Endothelial cell (in vitro differentiated cells): ENCODE data around the gene MEI1. TPM values are rescaled to one million over a fixed set of nuclear protein-coding genes. Genes with fewer than 3 reads are reported as not detected.

Source experiments
- DNase-seq: peaks from one replicate; pipeline ENCODE4 v3.0.0; 2021; ENCODE audit warnings: low spot score
- H3K27ac Mint-ChIP-seq: one replicate; pipeline ENCODE4 v1.8.0; 2021; ENCODE audit warnings: mixed read lengths, inconsistent platforms; ENCODE audit not compliant: unreplicated experiment
- H3K27me3 Mint-ChIP-seq: one replicate; pipeline ENCODE4 v1.8.0; 2021; ENCODE audit warnings: mild to moderate bottlenecking, moderate library complexity, mixed read lengths, inconsistent platforms; ENCODE audit not compliant: unreplicated experiment
- H3K36me3 Mint-ChIP-seq: one replicate; pipeline ENCODE4 v1.8.0; 2021; ENCODE audit warnings: mild to moderate bottlenecking, low read depth, mixed read lengths, inconsistent platforms; ENCODE audit not compliant: unreplicated experiment
- H3K4me1 Mint-ChIP-seq: one replicate; pipeline ENCODE4 v1.8.0; 2021; ENCODE audit warnings: mild to moderate bottlenecking, mixed read lengths, inconsistent platforms; ENCODE audit not compliant: unreplicated experiment
- H3K4me3 Mint-ChIP-seq: one replicate; pipeline ENCODE4 v1.8.0; 2021; ENCODE audit warnings: mild to moderate bottlenecking, mixed read lengths, inconsistent platforms; ENCODE audit not compliant: unreplicated experiment
- H3K9me3 Mint-ChIP-seq: one replicate; pipeline ENCODE4 v1.8.0; 2021; ENCODE audit warnings: mixed read lengths, inconsistent platforms; ENCODE audit not compliant: unreplicated experiment
- total RNA-seq: library from RNA; stranded (reverse); fragmentation: NEBNext Ultra II Directional; extraction: Animal tissue kit (Norgen Biotek cat#: 25700); gene quantifications from one replicate; pipeline ENCODE4 v1.2.1, GENCODE V29; 2021; ENCODE audit not compliant: unreplicated experiment
- TF ChIP-seq, protein P1 (sequence below): fragments of 200-600 bp; sonication (generic); IDR thresholded peaks from one replicate; pipeline ENCODE4 v1.5.0; 2021; ENCODE audit warnings: antibody characterized with exemption; ENCODE audit not compliant: unreplicated experiment

Gene MEI1
- total RNA-seq, 1 donor from 2014 or later = 0.38 TPM

DNA sequence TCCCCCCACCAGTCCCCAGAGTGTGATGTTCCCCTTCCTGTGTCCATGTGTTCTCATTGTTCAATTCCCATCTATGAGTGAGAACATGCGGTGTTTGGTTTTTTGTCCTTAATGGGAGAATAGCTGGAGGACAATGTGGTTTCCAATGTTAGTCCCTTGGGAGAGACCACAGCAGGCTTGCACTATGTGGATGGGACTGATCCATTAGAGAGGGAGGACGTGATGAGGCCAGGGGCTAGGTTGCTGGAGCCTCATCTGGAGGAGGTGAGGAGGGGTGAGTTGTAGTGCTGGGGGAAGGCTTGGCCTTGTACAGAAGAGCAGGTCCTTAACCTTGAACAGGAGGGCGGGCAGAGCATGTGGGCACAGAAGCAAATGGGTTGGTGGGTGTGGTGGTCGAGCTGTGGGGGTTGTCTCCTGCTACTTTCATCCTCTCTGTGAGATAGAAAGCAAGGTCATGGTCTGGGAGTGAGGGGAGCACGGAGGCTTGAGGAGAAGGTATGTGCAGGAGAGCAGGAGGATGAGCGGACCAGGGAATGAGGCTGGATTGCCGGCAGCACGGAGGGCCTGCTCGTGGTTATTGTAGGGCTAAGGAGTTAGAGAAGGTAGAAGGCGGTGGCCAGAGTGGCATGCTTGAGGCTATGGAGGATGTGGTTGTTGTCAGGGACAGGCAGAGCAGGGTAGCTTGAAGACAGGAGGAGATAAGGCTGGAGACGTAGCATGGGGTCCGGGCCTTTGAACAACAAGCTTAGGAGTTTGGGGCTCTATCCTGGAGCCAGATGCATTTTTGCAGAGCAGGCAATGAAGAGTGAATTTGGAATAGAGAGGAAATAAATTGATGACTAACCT, 122.4 kb downstream of the MEI1 start:
- no peaks in the 10 kb centered on the region for H3K9me3 Mint-ChIP-seq
- H3K27ac Mint-ChIP-seq = peak overlapping the region; percentile 43

DNA sequence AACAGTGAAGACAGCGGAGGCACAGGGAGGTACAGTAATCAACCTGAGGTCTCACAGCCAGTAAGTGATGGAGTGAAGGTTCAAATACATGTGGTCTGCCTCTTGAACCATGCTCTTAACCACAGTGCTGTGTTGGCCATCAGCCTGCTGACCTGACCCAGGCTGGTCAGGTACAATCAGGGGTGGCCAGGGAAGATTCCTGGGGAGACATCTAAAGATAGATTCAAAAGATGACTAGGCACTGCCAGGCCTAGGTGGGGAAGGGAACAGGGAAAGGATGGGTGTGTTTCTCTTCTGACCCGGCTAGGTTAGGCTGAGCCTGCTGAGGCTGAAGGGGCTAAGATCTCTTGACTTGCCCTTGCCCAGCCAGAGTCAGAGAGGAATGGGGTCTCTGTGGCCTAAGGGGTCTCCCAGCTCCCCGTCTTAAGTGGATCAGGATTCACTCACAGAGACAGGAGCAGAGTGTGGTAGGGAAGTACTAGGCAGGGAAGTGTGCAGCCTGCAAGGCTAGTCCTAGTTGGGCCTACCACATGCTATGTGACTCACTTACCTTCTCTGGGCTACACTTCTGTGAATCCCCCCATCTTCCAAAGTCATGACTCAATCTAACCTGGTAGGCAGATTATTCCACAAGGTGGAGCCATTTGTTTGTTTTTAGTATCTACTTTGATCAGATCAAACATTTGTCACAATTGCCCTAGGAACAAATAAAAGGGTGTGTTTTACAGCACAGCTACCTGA, 123.2 kb downstream of the MEI1 start:
- no peaks in the 10 kb centered on the region for H3K9me3 Mint-ChIP-seq
- DNase-seq = no peak
- H3K4me3 Mint-ChIP-seq = no peak overlapping the region
- H3K27ac Mint-ChIP-seq = peak overlapping the region; percentile 26
- TF ChIP-seq, protein P1, sequence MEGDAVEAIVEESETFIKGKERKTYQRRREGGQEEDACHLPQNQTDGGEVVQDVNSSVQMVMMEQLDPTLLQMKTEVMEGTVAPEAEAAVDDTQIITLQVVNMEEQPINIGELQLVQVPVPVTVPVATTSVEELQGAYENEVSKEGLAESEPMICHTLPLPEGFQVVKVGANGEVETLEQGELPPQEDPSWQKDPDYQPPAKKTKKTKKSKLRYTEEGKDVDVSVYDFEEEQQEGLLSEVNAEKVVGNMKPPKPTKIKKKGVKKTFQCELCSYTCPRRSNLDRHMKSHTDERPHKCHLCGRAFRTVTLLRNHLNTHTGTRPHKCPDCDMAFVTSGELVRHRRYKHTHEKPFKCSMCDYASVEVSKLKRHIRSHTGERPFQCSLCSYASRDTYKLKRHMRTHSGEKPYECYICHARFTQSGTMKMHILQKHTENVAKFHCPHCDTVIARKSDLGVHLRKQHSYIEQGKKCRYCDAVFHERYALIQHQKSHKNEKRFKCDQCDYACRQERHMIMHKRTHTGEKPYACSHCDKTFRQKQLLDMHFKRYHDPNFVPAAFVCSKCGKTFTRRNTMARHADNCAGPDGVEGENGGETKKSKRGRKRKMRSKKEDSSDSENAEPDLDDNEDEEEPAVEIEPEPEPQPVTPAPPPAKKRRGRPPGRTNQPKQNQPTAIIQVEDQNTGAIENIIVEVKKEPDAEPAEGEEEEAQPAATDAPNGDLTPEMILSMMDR = peak; percentile 28
- peaks cover 7% of the 10 kb centered on the region for H3K36me3 Mint-ChIP-seq
- peaks cover 12% of the 10 kb centered on the region for H3K27me3 Mint-ChIP-seq
- H3K4me1 Mint-ChIP-seq = peaks cover 56% of the 10 kb centered on the region

More for the DNA sequence above, 122.4 kb downstream of the MEI1 start:
- Mint-ChIP-seq H3K4me1 (peaks cover 50% of the 10 kb centered on the region), H3K4me3 (peak overlapping the region; percentile 28), H3K27me3 (peaks cover 12% of the 10 kb centered on the region), H3K36me3 (peaks cover 7% of the 10 kb centered on the region)
- no peak for DNase-seq
- TF ChIP-seq, protein P1 = no peak

DNA sequence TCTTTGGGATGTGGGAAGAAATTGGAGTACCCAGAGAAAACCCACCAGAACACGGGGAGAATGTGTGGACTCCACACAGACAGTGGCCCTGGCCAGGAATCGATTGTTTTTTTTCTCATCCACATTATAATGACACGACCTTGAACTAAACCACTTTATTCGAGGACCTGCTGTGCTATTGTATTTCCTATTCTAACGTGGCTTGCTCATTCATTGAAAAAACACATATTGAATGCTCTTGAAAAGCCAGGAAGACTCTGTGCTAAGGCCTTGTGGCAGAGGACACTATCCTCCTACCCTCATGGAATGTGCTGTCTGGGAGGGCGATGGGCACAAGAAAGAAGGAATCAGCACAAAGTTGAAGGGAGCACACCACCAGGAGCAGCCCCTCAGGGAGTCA, 124.5 kb downstream of the MEI1 start:
- Mint-ChIP-seq H3K4me3 (peak overlapping the region; percentile 33), H3K27me3 (peaks cover 12% of the 10 kb centered on the region)

DNA sequence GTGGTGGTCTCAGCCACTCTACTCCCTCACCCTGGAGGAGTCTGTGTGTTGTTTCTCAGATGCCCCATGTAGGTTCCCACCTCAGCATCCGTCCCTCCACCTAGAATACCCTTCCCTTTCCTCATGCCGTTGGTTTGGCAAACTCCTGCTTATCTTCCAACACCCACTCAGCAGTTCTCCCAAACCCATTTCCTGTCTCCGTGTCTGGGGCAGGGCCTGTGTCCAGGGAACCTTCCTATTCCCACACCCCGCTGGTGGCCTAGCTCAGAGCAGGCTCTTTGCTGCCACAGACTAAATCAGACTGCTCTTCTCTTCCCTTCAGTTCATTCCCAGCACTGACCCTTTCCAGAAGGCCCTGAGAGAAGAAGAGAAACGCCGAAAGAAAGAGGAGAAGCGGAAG, 126.1 kb downstream of the MEI1 start:
- Mint-ChIP-seq H3K36me3 (peaks cover 7% of the 10 kb centered on the region), H3K27me3 (peaks cover 12% of the 10 kb centered on the region), H3K4me3 (peak overlapping the region; percentile 53), H3K27ac (peak overlapping the region; percentile 38), H3K9me3 (no peaks in the 10 kb centered on the region), H3K4me1 (peaks cover 67% of the 10 kb centered on the region)
- no peak for DNase-seq
- TF ChIP-seq, protein P1 = no peak

More for the DNA sequence above, 124.5 kb downstream of the MEI1 start:
- H3K4me1 Mint-ChIP-seq = peaks cover 59% of the 10 kb centered on the region
- H3K36me3 Mint-ChIP-seq = peaks cover 7% of the 10 kb centered on the region
- no peaks in the 10 kb centered on the region for H3K9me3 Mint-ChIP-seq
- no peak overlapping the region for H3K27ac Mint-ChIP-seq
- DNase-seq = no peak
- TF ChIP-seq, protein P1 = no peak
